Activated naive CD4-positive, alpha-beta T cell treated with anti-CD3 and anti-CD28 coated beads, Interleukin-2, amount 50 U/mL, for 24 hours (primary cell): ENCODE data around the gene PHF21A.
A peak's percentile ranks its signal among the peaks of the same experiment; 100 is the strongest.
"Not testable (repeated sequence)": the region's sequence is repeated elsewhere in the genome, so short reads cannot be mapped to it uniquely, and the experiment has no call there.

Experiments
- H3K27ac Mint-ChIP-seq: one replicate; pipeline ENCODE4 v1.8.0; 2021; ENCODE audit warnings: mild to moderate bottlenecking, mixed read lengths
- H3K27me3 Mint-ChIP-seq: one replicate; pipeline ENCODE4 v1.8.0; 2021; ENCODE audit warnings: mixed read lengths
- H3K36me3 Mint-ChIP-seq: one replicate; pipeline ENCODE4 v1.8.0; 2021; ENCODE audit warnings: mixed read lengths
- H3K4me1 Mint-ChIP-seq: one replicate; pipeline ENCODE4 v1.8.0; 2021; ENCODE audit warnings: mixed read lengths
- H3K4me3 Mint-ChIP-seq: one replicate; pipeline ENCODE4 v1.8.0; 2021; ENCODE audit warnings: mild to moderate bottlenecking, mixed read lengths
- H3K9me3 Mint-ChIP-seq: one replicate; pipeline ENCODE4 v1.8.0; 2021; ENCODE audit warnings: mixed read lengths

The PHF21A gene

DNA sequence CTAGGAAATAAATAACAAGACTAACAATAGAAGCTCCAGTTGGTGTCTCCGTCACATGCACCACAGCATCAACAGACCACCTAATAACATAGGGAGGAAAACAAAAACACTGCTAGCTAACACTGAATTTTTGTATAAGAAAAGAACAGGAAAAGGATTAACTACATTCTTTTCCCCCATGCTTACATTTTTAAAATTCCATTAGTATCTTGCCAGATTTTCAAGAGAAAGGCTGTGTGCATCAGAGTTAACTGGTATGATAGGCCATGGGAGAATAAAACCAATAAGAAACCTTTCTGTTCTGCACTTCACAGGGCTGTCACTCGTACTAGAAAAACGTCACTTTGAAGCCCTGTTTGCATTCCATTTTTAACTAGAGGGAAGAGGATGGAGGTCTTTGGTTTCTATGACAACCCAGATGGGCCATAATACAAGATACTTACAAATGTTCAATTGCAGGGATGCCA, 119.8 kb downstream of the PHF21A start:
- H3K4me1 Mint-ChIP-seq = peaks cover 7% of the 10 kb centered on the region
- no peaks in the 10 kb centered on the region for H3K27me3 Mint-ChIP-seq
- H3K36me3 Mint-ChIP-seq = no peaks in the 10 kb centered on the region
- no peaks in the 10 kb centered on the region for H3K9me3 Mint-ChIP-seq
- no peak overlapping the region for H3K4me3 Mint-ChIP-seq
- no peak overlapping the region for H3K27ac Mint-ChIP-seq

DNA sequence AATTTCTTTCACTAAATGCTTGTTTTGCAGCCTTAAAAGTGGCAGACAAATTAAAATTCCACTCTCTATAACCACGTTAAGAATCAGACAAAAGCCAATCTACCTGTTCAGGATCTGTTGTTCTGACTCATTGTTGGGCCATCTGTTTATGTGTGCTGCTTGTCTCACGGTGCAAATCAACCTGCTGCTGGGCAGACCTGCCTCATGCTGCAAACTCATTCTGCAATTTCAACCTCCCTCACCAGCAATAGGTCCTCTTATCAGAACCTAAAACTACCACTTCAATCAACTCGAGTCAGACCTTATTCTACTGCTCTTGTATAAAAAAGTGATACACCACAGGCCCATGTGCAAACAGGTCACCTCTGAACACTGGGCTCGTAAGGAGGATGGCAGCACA, 123.7 kb downstream of the PHF21A start:
- H3K27ac Mint-ChIP-seq = peak overlapping the region; percentile 41
- H3K4me3 Mint-ChIP-seq = no peak overlapping the region
- no peaks in the 10 kb centered on the region for H3K27me3 Mint-ChIP-seq
- H3K4me1 Mint-ChIP-seq = peaks cover 14% of the 10 kb centered on the region
- H3K36me3 Mint-ChIP-seq = no peaks in the 10 kb centered on the region
- H3K9me3 Mint-ChIP-seq = no peaks in the 10 kb centered on the region

DNA sequence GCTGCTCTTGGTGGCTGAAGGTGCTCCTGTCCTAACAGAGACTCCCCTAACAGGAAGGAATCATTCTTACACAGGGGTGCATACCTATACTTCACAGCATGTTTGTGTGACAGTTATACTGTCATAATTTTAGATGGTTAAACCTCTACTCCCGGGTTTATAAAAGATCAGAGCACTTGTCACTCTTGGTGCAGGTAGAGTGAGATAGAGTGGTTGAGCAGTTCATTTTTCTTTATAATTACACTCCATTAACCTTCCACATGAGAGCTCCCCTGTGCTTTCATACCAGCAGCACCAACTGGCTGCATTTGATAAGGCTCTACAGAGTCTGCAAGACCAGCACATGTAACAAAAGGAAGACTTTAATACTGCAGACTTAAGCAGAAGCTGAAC, 125.9 kb downstream of the PHF21A start:
- H3K36me3 Mint-ChIP-seq = no peaks in the 10 kb centered on the region
- no peak overlapping the region for H3K4me3 Mint-ChIP-seq
- H3K27me3 Mint-ChIP-seq = no peaks in the 10 kb centered on the region
- H3K4me1 Mint-ChIP-seq = peaks cover 23% of the 10 kb centered on the region
- H3K27ac Mint-ChIP-seq = no peak overlapping the region
- no peaks in the 10 kb centered on the region for H3K9me3 Mint-ChIP-seq

DNA sequence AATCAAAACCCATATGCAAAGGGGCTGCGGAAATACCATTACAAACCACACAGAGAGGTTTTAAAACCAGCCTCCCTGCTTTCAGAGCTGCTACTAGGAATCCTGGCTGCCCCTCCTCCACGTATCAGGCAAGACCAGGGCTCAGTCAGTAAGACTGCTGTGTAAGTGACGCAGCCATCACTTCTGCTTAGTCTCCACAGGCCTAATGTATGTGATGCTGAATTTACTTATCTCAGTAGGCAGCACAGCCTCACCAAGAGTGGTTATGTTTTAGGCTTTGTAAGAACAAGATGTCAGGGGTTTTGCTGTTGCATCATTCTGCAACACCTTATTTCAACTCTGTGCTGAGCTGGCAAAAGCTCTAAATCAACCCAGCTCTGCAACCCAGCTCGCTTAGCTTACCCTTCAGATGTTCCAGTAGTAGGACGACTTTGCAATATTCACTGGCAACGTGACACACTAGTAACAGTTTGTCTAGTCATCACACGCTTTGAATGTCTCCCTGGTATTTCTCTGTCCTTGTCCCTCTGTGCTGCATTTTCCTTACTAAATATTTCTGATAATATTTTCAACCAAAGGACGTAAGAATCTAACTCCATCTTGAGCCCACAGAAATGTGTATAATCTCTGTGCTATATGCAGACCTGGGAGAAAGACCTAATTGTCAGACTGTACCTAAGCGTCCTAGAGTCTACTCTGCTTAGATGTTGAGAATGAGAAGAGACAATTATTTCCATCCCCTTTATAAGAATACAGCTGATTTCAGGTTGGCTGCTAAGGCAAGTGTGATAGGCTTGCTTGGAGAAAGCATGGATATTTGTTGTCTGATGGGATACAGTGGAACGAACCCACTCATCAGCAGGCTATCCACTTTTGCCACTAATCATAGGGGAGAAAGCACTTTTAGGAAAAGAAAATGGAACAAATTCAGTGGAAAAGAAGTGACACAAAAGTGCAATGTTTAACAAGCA, 126.6 kb downstream of the PHF21A start:
- Mint-ChIP-seq H3K36me3 (no peaks in the 10 kb centered on the region), H3K4me1 (peaks cover 23% of the 10 kb centered on the region), H3K9me3 (no peaks in the 10 kb centered on the region), H3K27ac (no peak overlapping the region), H3K27me3 (no peaks in the 10 kb centered on the region), H3K4me3 (no peak overlapping the region)

DNA sequence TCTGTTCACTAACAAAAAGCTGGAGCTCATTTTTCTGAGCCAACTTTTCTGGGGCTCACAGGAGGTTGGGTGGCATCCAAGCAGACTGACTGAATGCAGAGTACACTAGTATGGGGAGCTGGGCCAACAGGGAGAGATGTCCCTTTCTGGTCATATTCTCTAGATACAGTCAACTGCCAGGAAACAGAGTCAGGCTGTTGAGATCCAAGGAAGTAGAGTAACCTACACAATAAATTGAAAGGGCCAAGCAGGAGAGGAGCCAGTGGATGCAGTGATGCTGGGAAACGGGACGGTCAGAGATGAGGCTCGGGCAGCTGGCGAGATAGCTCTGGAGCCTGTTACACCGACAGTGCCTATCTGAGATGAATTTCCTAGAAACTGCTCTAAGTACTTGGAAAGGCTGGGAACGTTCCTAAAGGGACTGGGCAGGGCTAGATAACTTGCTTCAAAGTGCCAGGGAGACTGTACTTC, 127.7 kb downstream of the PHF21A start:
- Mint-ChIP-seq H3K27ac (no peak overlapping the region), H3K4me1 (peaks cover 23% of the 10 kb centered on the region), H3K36me3 (no peaks in the 10 kb centered on the region), H3K9me3 (no peaks in the 10 kb centered on the region), H3K4me3 (no peak overlapping the region), H3K27me3 (no peaks in the 10 kb centered on the region)

DNA sequence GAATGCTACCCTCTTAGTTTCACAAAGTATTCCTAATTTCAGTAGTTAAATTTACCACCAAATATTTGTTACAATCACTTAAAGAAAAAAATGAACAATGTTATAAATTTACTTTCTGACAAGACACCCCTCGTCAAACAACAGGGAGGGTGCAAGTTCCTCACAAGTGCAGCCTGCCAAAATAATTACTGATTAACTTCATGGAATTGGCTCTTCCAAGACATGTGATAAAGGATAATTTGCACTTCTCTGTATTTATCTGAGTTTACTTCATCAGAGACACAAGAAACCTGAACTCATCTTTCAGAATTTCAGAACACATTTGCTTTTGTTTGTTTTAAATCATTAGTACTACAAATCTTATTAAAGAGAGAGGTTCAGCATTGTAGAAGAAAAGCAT, 132.3 kb downstream of the PHF21A start:
- Mint-ChIP-seq H3K9me3 (no peaks in the 10 kb centered on the region), H3K27ac (no peak overlapping the region), H3K4me1 (peaks cover 40% of the 10 kb centered on the region), H3K36me3 (no peaks in the 10 kb centered on the region), H3K27me3 (no peaks in the 10 kb centered on the region), H3K4me3 (no peak overlapping the region)

DNA sequence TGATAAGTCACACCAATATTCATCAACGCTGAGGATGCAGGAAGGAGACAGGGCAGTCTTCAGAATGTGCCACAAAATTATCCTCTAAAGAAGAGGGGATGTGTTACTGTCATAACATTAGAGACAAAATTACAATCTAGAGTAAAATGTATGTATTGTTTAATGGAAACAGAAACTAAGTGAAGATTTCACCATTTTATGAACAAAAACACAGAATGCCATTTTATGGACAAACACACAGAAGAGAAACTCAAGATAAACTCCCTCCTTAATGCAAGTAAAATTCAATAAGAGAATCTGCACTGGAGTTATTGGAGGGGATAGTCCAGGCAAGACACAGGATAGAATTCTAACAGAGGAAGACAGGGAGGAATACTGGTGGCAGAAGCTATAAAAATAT, 136.0 kb downstream of the PHF21A start:
- no peaks in the 10 kb centered on the region for H3K9me3 Mint-ChIP-seq
- H3K36me3 Mint-ChIP-seq = no peaks in the 10 kb centered on the region
- H3K4me1 Mint-ChIP-seq = peaks cover 40% of the 10 kb centered on the region
- H3K27me3 Mint-ChIP-seq = no peaks in the 10 kb centered on the region
- H3K27ac Mint-ChIP-seq = peak overlapping the region; percentile 88
- H3K4me3 Mint-ChIP-seq = no peak overlapping the region

DNA sequence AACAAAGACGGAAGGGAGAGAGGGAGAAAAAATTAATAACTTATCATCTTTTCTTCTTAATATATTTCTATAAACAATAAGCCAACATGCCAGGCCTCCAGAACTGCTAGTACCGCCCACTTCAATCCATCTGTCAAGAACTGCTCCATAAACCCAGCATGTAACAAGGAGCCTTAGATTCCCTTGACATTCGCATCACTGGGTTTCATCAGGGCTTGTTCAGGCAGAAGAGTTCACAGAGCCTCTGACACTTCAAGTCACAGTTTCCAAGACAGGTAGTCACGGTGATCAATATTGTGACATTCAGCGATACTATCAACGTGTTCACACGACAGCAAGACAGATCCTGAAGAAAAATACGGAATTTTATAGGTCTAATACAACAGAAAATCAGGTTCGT, 137.1 kb downstream of the PHF21A start:
- Mint-ChIP-seq H3K4me1 (peaks cover 40% of the 10 kb centered on the region), H3K9me3 (no peaks in the 10 kb centered on the region), H3K36me3 (peaks cover 1% of the 10 kb centered on the region), H3K27ac (peak overlapping the region; percentile 49), H3K4me3 (no peak overlapping the region), H3K27me3 (no peaks in the 10 kb centered on the region)

DNA sequence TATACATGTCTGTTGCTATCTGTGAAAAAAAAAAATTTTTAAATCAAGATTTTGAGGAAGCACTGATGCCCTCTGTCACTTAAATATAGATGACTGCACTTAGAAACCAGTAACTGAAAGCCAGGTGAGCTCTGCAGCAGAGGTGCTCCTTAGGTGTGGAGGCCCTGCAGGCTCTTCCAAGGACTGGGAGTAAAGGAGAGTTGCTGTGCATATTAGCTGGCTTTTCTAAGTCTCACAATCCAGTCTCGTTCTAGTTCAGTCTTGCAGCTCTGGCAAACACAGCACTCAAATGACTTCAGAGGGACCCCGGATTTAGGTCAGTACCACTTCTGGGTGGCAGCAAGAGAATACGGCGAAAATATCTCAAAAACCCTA, 137.8 kb downstream of the PHF21A start:
- Mint-ChIP-seq H3K27me3 (no peaks in the 10 kb centered on the region), H3K9me3 (no peaks in the 10 kb centered on the region), H3K36me3 (peaks cover 2% of the 10 kb centered on the region), H3K4me3 (no peak overlapping the region), H3K27ac (peak overlapping the region; percentile 49), H3K4me1 (peaks cover 40% of the 10 kb centered on the region)

DNA sequence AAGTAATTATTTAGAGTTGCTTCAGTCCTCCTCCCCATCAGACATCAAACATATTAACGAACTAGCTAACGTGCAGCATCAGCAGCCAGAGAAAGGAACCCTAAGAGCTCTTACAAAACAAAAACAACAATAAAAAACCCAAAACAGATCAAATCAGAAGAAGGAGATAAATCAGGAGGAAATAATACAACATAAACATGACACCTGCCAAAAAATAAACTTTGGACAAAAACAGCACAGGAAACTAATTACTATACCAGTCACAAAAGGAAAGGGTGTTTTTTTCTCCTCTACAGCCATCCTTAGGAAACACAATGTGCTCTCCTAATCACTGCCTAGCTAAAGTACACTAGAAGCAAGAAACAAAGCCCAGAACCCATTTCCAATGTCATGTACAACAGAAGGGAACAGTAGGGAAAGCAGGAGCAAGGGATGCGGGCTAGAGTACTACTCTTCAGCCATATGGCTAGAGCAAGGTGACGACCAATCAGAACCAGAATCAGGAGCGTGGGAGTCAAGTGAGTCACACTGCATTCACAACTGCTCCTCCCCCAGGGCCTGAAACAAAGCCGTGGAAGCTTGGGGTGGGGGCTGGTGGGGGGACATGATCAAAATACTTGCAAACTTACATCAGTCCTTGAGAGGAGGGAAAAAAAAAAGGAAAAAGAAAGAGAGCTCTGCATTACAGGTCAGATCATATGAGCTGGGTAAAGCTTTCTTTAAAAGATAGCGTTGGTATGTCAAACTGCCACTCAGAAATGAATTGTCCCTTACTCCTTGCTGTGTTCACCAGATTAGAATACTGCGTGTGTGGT, 138.4 kb downstream of the PHF21A start:
- H3K4me3 Mint-ChIP-seq = peak overlapping the region; percentile 27
- H3K4me1 Mint-ChIP-seq = peaks cover 40% of the 10 kb centered on the region
- peaks cover 3% of the 10 kb centered on the region for H3K36me3 Mint-ChIP-seq
- H3K9me3 Mint-ChIP-seq = no peaks in the 10 kb centered on the region
- no peaks in the 10 kb centered on the region for H3K27me3 Mint-ChIP-seq
- H3K27ac Mint-ChIP-seq = peak overlapping the region; percentile 82

DNA sequence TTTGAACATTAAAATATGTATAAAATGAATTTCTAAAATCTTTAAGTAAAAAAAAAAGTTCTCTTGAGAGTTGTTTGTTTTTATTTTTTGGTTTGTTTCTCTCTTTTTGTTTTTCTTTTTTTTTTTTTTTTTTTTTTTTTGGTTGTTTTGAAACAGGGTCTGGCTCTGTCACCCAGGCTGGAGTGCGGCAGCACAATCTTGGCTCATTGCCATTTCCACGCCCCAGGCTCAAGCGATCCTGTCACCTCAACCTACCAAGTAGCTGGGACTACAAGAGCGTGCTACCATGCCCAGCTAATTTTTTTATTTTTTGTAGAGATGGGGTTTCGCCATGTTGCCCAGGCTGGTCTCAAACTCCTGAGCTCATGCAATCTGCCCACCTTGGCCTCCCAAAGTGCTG, 139.4 kb downstream of the PHF21A start:
- not testable (repeated sequence) for H3K27me3 Mint-ChIP-seq, H3K4me3 Mint-ChIP-seq, H3K36me3 Mint-ChIP-seq, H3K9me3 Mint-ChIP-seq, H3K27ac Mint-ChIP-seq
- peaks cover 44% of the 10 kb centered on the region for H3K4me1 Mint-ChIP-seq

DNA sequence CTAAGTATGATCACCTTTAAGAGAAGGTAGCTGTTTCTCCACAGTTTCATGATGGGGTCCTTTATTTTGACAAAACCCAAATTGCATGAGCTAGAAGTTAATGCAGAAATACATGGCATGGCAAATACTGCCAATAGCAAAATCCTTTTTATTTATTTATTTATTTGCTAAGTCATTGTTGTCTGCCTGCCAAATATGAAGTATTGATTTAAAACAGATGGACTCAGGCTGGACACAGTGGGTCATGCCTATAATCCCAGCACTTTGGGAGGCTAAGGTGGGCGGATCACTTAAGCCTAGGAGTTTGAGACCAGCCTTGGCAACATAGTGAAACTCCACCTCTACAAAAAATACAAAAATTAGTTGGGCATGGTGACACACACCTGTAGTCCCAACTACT, 146.4 kb downstream of the PHF21A start:
- Mint-ChIP-seq H3K36me3 (peaks cover 9% of the 10 kb centered on the region), H3K4me3 (no peak overlapping the region), H3K9me3 (no peaks in the 10 kb centered on the region), H3K27me3 (no peaks in the 10 kb centered on the region), H3K27ac (no peak overlapping the region), H3K4me1 (peaks cover 4% of the 10 kb centered on the region)

DNA sequence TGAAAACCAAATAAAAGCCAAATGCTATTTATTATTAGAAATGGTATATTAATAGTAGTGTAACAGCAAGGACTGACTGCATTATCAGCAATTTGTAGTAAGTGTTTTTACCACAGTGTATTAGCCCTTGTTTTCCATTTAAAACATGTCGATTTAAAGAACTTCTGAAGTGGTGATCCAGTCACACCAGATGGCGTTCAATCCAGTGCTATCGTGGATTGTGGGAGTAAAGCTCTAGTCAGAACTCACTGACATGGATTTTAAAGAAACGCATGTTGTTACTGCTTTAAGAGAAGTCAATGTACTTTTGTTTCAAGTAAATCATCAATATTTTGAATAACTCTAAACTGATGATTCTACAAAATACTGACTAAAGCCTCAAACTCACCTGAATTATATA, 147.7 kb downstream of the PHF21A start:
- Mint-ChIP-seq H3K9me3 (no peaks in the 10 kb centered on the region), H3K4me1 (peaks cover 4% of the 10 kb centered on the region), H3K36me3 (peaks cover 7% of the 10 kb centered on the region), H3K4me3 (no peak overlapping the region), H3K27me3 (no peaks in the 10 kb centered on the region), H3K27ac (no peak overlapping the region)

DNA sequence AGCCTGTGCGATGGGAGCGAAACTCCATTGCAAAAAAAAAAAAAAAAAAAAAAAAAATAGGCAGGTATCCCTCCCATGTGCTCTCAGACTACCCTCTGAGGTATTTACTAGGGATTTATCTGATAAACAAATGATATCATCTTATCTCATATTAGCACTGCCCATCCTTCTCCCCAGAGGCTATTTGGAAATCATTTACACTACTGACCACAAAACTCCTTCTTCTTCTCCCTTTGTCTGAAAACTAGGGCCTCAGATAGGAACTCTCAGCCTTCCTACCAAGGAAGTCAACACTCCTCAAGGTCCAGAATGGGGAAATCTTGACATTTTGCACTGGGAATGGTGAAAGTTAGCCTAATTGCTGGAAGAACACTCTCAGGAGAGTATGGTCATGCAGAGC, 152.4 kb downstream of the PHF21A start:
- H3K36me3 Mint-ChIP-seq = no peaks in the 10 kb centered on the region
- no peaks in the 10 kb centered on the region for H3K4me1 Mint-ChIP-seq
- H3K4me3 Mint-ChIP-seq = no peak overlapping the region
- H3K27me3 Mint-ChIP-seq = no peaks in the 10 kb centered on the region
- no peak overlapping the region for H3K27ac Mint-ChIP-seq
- H3K9me3 Mint-ChIP-seq = no peaks in the 10 kb centered on the region

DNA sequence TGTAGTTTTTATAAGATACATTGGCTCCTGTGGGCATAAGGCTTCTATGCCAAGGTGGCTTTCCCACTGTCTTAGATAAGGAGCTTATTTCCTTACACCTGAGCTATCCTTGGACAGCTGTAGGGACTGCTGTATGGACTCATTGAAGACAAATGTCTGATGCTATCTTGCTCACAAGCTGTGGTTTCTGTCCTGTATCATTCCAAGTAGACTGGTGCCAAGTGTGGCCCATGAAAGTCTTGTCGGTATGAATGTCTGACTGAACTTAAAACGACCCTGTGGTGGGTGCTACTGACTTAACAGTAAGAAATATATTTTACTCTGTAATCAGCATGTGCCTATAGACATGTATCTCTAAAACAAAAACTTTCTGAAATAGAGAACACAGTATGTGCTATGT, 153.7 kb downstream of the PHF21A start:
- Mint-ChIP-seq H3K9me3 (no peaks in the 10 kb centered on the region), H3K27me3 (no peaks in the 10 kb centered on the region), H3K4me3 (no peak overlapping the region), H3K27ac (no peak overlapping the region), H3K36me3 (no peaks in the 10 kb centered on the region), H3K4me1 (no peaks in the 10 kb centered on the region)

DNA sequence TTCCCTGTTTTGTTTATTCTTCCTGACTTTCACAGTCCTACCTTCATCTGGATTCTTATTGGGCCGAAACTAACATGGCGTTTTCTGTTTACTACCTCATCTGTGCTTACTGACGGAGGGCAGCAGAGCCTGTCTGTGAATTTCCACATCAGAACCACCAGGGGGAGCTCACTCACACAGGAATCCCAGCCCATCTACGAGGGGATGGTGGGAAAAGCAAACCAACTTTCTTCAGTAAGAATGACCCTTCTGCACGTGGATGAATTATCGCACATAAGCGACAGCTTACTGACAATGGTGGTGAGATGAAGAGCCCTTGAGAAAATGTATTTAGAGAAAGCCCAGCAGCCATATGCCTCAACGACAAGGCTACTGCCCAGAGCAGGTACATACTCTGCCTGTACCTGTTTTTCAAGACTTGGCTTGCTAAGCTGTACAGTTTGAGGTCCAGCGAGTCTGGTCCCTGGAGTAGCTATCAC, 156.3 kb downstream of the PHF21A start:
- H3K4me1 Mint-ChIP-seq = no peaks in the 10 kb centered on the region
- H3K4me3 Mint-ChIP-seq = no peak overlapping the region
- H3K27ac Mint-ChIP-seq = no peak overlapping the region
- peaks cover 2% of the 10 kb centered on the region for H3K36me3 Mint-ChIP-seq
- H3K9me3 Mint-ChIP-seq = no peaks in the 10 kb centered on the region
- no peaks in the 10 kb centered on the region for H3K27me3 Mint-ChIP-seq
